ENCODE data around the gene FGD3.

DNA sequence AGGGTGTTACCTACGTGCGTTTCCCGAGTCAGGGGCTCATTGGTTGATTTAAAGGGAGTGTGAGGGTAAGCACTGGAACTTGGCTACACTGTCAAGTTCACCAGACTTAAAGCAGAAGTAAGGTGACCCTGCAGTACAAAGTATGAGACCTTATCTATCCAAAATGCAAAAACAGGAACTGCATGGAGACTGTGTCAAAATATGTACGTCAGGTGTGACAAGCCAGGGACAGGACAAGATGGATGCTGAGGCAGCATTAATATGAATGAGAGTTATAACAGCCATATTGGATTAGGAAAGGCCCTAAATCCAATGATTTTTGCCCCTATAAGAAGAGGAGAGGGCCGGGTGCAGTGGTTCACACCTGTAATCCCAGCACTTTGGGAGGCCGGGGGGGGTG is 95.8 kb downstream of the FGD3 start:
- no peak for TF ChIP-seq POLR2A (IDR thresholded peaks at IDR 0.05)
- TF ChIP-seq, protein P1, sequence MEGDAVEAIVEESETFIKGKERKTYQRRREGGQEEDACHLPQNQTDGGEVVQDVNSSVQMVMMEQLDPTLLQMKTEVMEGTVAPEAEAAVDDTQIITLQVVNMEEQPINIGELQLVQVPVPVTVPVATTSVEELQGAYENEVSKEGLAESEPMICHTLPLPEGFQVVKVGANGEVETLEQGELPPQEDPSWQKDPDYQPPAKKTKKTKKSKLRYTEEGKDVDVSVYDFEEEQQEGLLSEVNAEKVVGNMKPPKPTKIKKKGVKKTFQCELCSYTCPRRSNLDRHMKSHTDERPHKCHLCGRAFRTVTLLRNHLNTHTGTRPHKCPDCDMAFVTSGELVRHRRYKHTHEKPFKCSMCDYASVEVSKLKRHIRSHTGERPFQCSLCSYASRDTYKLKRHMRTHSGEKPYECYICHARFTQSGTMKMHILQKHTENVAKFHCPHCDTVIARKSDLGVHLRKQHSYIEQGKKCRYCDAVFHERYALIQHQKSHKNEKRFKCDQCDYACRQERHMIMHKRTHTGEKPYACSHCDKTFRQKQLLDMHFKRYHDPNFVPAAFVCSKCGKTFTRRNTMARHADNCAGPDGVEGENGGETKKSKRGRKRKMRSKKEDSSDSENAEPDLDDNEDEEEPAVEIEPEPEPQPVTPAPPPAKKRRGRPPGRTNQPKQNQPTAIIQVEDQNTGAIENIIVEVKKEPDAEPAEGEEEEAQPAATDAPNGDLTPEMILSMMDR (IDR thresholded peaks at IDR 0.05) = no peak

Data from testis (tissue), 2 donors.